Forelimb muscle (tissue), 1 donor: ENCODE measurements around the gene NETO1. TPM values are rescaled to one million over a fixed set of nuclear protein-coding genes. Genes with fewer than 3 reads are reported as not detected.

Experiments
- DNase-seq: peaks from one replicate; pipeline ENCODE4 v3.0.0-alpha.2; 2013; ENCODE audit warnings: low read depth
- polyA plus RNA-seq: library from polyadenylated mRNA; unstranded; fragments of 120-200 nt; gene quantifications from one replicate; pipeline ENCODE4 v1.2.1, GENCODE V29; 2013; ENCODE audit not compliant: insufficient read length

The NETO1 gene, protein sequence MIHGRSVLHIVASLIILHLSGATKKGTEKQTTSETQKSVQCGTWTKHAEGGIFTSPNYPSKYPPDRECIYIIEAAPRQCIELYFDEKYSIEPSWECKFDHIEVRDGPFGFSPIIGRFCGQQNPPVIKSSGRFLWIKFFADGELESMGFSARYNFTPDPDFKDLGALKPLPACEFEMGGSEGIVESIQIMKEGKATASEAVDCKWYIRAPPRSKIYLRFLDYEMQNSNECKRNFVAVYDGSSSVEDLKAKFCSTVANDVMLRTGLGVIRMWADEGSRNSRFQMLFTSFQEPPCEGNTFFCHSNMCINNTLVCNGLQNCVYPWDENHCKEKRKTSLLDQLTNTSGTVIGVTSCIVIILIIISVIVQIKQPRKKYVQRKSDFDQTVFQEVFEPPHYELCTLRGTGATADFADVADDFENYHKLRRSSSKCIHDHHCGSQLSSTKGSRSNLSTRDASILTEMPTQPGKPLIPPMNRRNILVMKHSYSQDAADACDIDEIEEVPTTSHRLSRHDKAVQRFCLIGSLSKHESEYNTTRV
- polyA plus RNA-seq, result not detected

GRCh38 chr18:72867746-72868584 is at the start of gene NETO1:
TSS of gene NETO1 (minus strand) at chr18:72867987. CDS start at chr18:72867291, 696 bp downstream.
- DNase-seq, result no peak

- no peak for DNase-seq
These were observed 42.3 kb upstream of the NETO1 start for GRCh38 chr18:72910045-72910444.

DNA sequence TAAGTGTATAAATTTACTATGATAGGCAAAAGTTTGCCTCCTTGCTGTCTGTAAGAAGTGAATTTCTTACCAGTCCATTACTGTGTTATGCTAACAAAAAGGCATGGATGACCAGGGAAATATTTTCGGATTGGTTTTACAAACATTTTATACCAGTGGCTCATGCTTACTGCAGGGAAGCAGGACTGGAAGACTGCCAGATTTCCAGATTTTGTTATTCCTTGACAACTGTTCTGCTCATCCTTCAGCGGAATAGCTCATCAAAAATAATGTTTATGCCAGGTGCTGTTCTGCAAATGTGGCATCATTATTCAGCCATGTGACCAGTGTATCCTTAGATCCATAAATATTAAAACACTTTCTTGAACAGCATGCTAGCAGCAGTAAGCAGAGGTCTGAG is 40.4 kb upstream of the NETO1 start:
- no peak for DNase-seq

DNA sequence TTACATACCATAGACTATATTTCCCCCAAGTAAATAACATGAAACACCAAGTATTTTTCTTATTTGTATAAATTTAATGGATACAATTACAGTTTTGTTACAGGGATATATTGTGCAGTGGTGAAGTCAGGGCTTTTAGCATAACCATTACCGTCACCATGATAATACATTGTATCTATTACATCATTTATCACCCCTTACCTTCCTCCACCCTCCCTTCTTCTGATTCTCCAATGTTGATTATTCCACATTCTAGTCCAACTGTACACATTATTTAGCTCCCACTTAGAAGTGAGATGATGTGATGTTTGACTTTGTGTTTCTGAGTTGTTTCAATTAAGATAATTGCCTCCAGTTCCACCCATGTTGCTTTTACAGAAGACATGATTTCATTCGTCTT is 35.2 kb upstream of the NETO1 start:
- DNase-seq, result no peak

GRCh38 chr18:72899338-72899737 is 31.6 kb upstream of the NETO1 start:
- DNase-seq, result no peak

- no peak for DNase-seq
These were observed 31.1 kb upstream of the NETO1 start for GRCh38 chr18:72898870-72899269.

DNA sequence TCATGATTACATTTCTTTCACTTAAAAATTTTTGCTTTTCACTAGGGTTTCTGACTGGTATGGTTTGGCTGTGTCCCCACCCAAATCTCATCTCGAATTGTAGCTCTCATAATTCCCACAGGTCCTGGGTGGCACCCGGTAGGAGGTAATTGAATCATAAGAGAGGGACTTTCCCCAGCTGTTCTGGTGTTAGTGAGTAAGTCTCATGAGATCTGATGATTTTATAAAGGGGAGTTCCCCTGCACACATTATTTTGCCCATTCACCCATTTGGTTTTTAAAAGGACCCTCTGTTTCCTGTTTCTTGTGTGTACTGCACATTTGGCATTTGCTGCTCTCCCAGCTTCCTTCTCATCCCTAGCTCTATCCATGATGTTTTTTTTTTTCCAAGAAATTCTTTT is 27.8 kb upstream of the NETO1 start:
- no peak for DNase-seq

DNA sequence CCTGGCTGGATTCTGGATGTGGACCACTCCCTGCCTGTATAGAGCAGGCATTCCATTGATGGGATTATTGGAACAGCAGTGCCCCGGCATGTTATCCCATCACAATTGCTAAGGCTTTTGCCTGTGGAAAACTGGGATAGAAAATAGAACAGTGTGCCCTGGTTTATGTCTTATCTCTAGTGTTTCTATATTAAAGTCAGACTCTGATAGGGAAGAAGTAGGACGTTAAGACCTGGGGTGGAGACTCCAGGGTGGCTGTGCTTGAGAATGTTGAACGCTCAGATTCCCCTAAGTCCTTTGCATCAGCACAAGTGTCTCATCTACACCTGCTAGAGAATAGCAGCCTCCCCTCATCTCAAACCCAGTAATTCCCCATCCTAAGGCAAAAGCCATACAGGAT is 10.8 kb upstream of the NETO1 start:
- no peak for DNase-seq

DNA sequence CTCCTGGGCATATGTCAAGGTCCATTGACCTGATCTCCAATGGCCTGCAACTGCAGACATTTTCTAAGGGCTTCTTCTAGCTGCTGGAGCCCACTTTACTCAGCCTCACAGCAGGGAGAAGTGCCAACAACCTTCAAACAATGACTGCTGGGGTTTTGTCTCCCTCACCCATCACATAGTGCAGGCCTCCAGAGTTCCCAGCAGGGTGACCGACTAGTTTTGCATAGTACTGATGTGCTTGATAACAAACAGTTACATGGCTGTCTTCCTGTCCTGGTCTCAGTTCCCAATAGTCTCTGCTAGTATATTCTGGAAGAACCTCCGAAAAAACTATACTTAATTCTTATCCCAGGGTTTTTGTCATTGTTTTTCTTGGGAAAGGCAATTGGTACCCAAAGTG is 10.4 kb upstream of the NETO1 start:
- no peak for DNase-seq

- DNase-seq, result no peak
These were observed 3.3 kb upstream of the NETO1 start for GRCh38 chr18:72871091-72871490.

- no peak for DNase-seq
These were observed 1.7 kb upstream of the NETO1 start for GRCh38 chr18:72869226-72870185.

GRCh38 chr18:72868585-72869225 is 918 bp upstream of the NETO1 start:
- no peak for DNase-seq

- no peak for DNase-seq
These were observed 664 bp downstream of the NETO1 start for GRCh38 chr18:72866901-72867745.

GRCh38 chr18:72866442-72866900 is 1.3 kb downstream of the NETO1 start:
- DNase-seq, result no peak

DNA sequence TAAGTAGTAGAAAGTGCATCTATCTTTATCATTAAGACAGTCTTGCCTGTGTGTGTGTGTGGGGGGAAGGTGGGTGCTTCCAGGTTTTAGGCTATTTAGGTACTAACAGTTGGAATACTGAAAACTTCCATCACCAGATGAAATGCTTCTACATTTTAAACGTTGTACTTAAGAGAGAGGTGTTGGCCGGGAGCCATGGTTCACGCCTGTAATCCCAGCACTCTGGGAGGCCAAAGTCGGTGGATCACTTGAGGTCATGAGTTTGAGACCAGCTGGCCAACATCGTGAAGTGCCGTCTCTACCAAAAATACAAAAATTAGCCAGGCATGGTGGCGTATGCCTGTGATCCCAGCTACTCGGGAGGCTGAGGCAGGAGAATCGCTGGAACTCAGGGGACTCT is 4.0 kb downstream of the NETO1 start:
- DNase-seq, result no peak

DNA sequence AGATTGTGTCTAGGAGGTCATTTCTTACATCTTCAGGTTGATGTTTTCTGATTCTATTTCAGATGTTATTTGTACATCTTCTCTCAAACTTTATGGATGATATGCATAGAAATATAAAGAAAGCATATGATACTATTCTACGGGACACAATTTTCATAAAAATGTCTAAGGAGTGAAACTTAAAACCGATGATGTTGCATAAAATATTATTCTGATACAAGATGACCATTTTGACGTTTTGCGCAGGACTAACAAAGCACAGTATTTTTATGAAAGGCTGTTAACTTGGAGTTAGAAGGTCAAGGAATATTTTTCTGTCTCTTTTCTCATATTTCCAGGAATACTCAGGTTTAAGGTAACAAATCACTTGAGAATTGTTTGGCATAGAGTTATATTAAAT is 8.7 kb downstream of the NETO1 start:
- DNase-seq, result no peak

DNA sequence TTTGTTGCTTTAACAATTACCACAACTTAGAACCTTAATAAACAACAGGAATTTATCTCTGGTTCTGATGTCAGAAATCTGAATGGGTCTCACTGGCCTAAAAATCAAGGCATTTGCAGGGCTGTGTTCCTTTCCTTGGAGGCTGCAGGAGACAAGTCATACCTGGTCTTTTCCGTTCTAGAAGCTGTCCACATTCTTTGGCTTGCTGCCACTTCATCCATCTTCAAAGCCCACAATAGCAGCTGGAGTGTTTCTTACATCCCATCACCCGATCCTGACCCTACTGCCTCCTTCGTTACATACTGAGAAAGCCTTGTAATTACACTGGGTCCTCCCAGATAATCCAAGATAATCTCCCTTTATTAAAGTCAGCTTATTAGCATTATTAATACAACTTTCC is 18.1 kb downstream of the NETO1 start:
- DNase-seq, result no peak

DNA sequence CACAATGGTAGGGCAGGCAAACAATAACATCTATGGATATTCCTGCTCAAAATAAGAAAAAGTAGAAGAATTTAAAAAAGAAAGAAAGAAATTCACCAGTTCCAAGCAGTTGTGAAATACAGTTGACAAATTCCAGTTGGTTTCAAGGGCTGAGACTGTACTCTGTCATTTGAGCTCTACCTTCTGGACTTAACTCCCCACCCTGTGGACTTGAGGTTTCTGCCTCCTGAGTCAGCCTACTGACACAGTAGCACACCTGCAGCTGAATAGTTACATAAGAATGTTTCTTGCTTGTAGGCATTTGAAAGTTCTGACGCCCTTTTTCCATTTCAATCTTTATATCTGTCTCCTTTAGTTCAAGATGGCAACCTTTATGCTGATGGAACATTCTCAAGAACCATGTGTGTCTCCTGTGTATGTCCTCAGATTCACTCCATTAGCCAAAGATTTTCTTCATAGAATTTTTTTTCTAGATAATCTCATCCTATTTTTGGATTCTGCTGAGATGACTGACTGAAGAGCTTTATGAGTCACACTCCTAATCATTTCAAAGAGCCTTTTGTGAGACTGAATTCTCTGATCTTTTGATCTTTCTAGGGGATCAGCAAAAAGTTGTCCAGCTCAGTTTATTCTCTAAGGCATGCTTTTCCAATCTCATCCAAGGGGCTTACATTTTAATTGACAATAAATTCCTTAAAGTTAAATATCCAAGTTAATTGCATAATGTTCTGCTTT is 19.1 kb downstream of the NETO1 start:
- DNase-seq, result no peak

GRCh38 chr18:72847771-72848170 is 20.0 kb downstream of the NETO1 start:
- DNase-seq, result no peak
